ENCODE results near the gene APOBEC3F. TPM values are rescaled to one million over a fixed set of nuclear protein-coding genes. Genes with fewer than 3 reads are reported as not detected.
A peak's percentile ranks its signal among the peaks of the same experiment; 100 is the strongest.
"Not testable (repeated sequence)": the region's sequence is repeated elsewhere in the genome, so short reads cannot be mapped to it uniquely, and the experiment has no call there.

The APOBEC3F gene
- total and polyA plus RNA-seq, 10 of the 15 experiments (the other 5 are each of a cell fraction or from before 2014, with no cell fraction given): 7.4 to 29.1 (median 12.8) TPM

GRCh38 chr22:39077026-39077840 is 36.6 kb downstream of the APOBEC3F start, which contains the start of gene APOBEC3G:
TSS of gene APOBEC3G (plus strand) at chr22:39077275. CDS start at chr22:39077362, 87 bp downstream.
- DNase-seq (ENCODE audit: low read depth, low spot score); H4K20me1 ChIP-seq (ENCODE audit: control insufficient read depth, insufficient read depth); H2AFZ ChIP-seq (ENCODE audit: control insufficient read depth, low read depth, low read length); BruUV-seq (replicated peaks); in situ Hi-C loops (cut with MboI); FAIRE-seq; H3K36me3 ChIP-seq (ENCODE audit: control insufficient read depth in 2 of 2, insufficient read depth in 2 of 2, low read length in 1 of 2); H3K27me3 ChIP-seq (replicated peaks in 1 of 2; ENCODE audit: control insufficient read depth in 2 of 2, insufficient read depth in 2 of 2, low read length in 1 of 2); intact Hi-C loops (cut with micrococcal nuclease; ENCODE audit: unreplicated experiment); H3K9me3 ChIP-seq (replicated peaks; ENCODE audit: control insufficient read depth, insufficient read depth, low read length): not testable (repeated sequence)
- H3K4me1 ChIP-seq (ENCODE audit: control insufficient read depth, insufficient read depth, low read length): peaks cover 48% of the 10 kb centered on the region
- H3K4me3 ChIP-seq: peak within 1 kb of the TSS; percentile 99
- under 1% methylated on average over 13 of the region's 17 CpGs for WGBS (ENCODE audit: insufficient coverage, insufficient replicate concordance, low lambda C conversion rate, missing lambda C conversion rate)
- H3K4me2 ChIP-seq (ENCODE audit: control insufficient read depth, insufficient read depth): peak within 1 kb of the TSS; percentile 81
- RAD21 ChIA-PET (ENCODE audit: unreplicated experiment): interaction anchor here (1.5 to 7.0 kb wide), 3 partner anchors 10 to 38 kb away, joined by 5 to 57 read pairs (median 9); partner anchors contain the start of gene APOBEC3H
- H3K79me2 ChIP-seq (ENCODE audit: control insufficient read depth, insufficient read depth, low read length): peaks cover 34% of the 10 kb centered on the region
- SMC1A ChIA-PET (ENCODE audit: uncharacterized antibody, unreplicated experiment): interaction anchor here (0.6 to 5.3 kb wide), 3 partner anchors 22 to 48 kb away, joined by 3 to 44 read pairs (median 3); partner anchors contain the start of gene APOBEC3H
- peak; percentile 89 for ATAC-seq
- peak within 1 kb of the TSS; percentile 89 for H3K9ac ChIP-seq (ENCODE audit: control insufficient read depth, insufficient read depth, low read length)
- POLR2A ChIA-PET: interaction anchor here (1.3 to 1.7 kb wide), 4 partner anchors 9 to 17 kb away, joined by 4 to 9 read pairs (median 6); no protein-coding TSS in a partner anchor
- TF ChIP-seq DPF2 (IDR thresholded peaks at IDR 0.05) (peak; percentile 19; the same call in 1 of the 2 replicates), ZNF687 (IDR thresholded peaks at IDR 0.05) (peak; percentile 47; the same call in 1 of the 2 replicates), NR2F1 (conservative IDR thresholded peaks at IDR 0.05) (0 out of 2 replicates have a peak, but pooled peaks have one; percentile 19), GATAD2B (conservative IDR thresholded peaks at IDR 0.05; ENCODE audit: low read depth) (0 out of 2 replicates have a peak, but pooled peaks have one; percentile 47), HDGF (IDR thresholded peaks at IDR 0.05) (0 out of 2 replicates have a peak, but pooled peaks have one; percentile 18), POLR2A (IDR thresholded peaks at IDR 0.05; ENCODE audit: low read depth, low read length) (0 out of 2 replicates have a peak, but pooled peaks have one; percentile 42), NKRF (conservative IDR thresholded peaks at IDR 0.05) (peak; percentile 1; the same call in 1 of the 2 replicates), IKZF1 (conservative IDR thresholded peaks at IDR 0.05) (0 out of 2 replicates have a peak, but pooled peaks have one; percentile 43), EED (IDR thresholded peaks at IDR 0.05; ENCODE audit: low read depth) (0 out of 2 replicates have a peak, but pooled peaks have one; percentile 11), IKZF2 (IDR thresholded peaks at IDR 0.05) (peak in 1 of 2 experiments; percentile 30; a peak in 2 of 4 replicates)
- CTCF ChIA-PET: interaction anchor here (0.7 to 1.2 kb wide), 3 partner anchors 9 to 64 kb away, joined by 3 read pairs; no protein-coding TSS in a partner anchor
- H3K27ac ChIP-seq (ENCODE audit: control insufficient read depth, insufficient read depth): peak within 1 kb of the TSS; percentile 91
